Stimulated activated CD8-positive, alpha-beta memory T cell treated with anti-CD3 and anti-CD28 coated beads, Interleukin-7, amount 100 ng/mL, for 1 hour (primary cell): ENCODE measurements around the gene POR.

Experiments
- DNase-seq, 2 donors: peaks; one replicate each; pipeline ENCODE4 v3.0.0-alpha.2; 2020; ENCODE audit warnings: low read depth in 2 of 2

POR gene

GRCh38 chr7:75916259-75916658 lies 1.3 kb downstream of the POR start:
- no peak for DNase-seq

GRCh38 chr7:75916685-75917634 lies 2.0 kb downstream of the POR start:
- DNase-seq: no peak

GRCh38 chr7:75920431-75921161 lies 5.6 kb downstream of the POR start:
- DNase-seq: no peak

GRCh38 chr7:75921479-75921878 lies 6.5 kb downstream of the POR start:
- DNase-seq: no peak

- no peak for DNase-seq
These were observed 8.1 kb downstream of the POR start for GRCh38 chr7:75922966-75923603.

GRCh38 chr7:75924256-75924655 lies 9.3 kb downstream of the POR start:
- no peak for DNase-seq

- DNase-seq: no peak
These were observed 9.9 kb downstream of the POR start for GRCh38 chr7:75924889-75925288.

- no peak for DNase-seq
These were observed 10.9 kb downstream of the POR start for GRCh38 chr7:75925717-75926435.

- DNase-seq: no peak
These were observed 13.6 kb downstream of the POR start for GRCh38 chr7:75928568-75928914.

- DNase-seq: no peak
These were observed 16.7 kb downstream of the POR start for GRCh38 chr7:75931680-75932079.

GRCh38 chr7:75937958-75938786 lies 23.2 kb downstream of the POR start:
- DNase-seq: no peak

GRCh38 chr7:75938921-75939320 lies 24.0 kb downstream of the POR start:
- DNase-seq: no peak

GRCh38 chr7:75943864-75944263 lies 28.9 kb downstream of the POR start:
- no peak for DNase-seq

GRCh38 chr7:75944507-75944906 lies 29.6 kb downstream of the POR start:
- no peak for DNase-seq

GRCh38 chr7:75945297-75946168 lies 30.6 kb downstream of the POR start:
- DNase-seq: no peak

- no peak for DNase-seq
These were observed 31.4 kb downstream of the POR start for GRCh38 chr7:75946207-75946855.

- no peak for DNase-seq
These were observed 33.2 kb downstream of the POR start for GRCh38 chr7:75948179-75948578.

- no peak for DNase-seq
These were observed 35.2 kb downstream of the POR start for GRCh38 chr7:75950111-75950681.

- no peak for DNase-seq
These were observed 36.6 kb downstream of the POR start for GRCh38 chr7:75951506-75951905.
